MCF 10A (cell line): ENCODE measurements around the gene MED13L. TPM values are rescaled to one million over a fixed set of nuclear protein-coding genes. Genes with fewer than 3 reads are reported as not detected.

Source experiments
- BruUV-seq: library from RNA; stranded (reverse); fragments of 400-500 nt; replicated peaks from 2 replicates; lab custom pipeline; 2021; lab: Mats Ljungman, UMichigan
- CTCF ChIA-PET: fragments of 300-600 bp; sonication (Branson Sonifier 250); formaldehyde crosslinking; extraction: SDS; loops from one replicate; lab custom pipeline; 2021; ENCODE audit warnings: antibody characterized with exemption, inconsistent platforms; lab: Yijun Ruan, JAX
- POLR2A ChIA-PET: fragments of 300-600, 350-650 bp; sonication (Branson Sonifier 250); formaldehyde crosslinking; extraction: SDS; loops from one replicate; lab custom pipeline; 2020; ENCODE audit warnings: antibody characterized with exemption, inconsistent platforms; lab: Yijun Ruan, JAX
- DNase-seq: peaks from one replicate; pipeline ENCODE4 v3.0.0-alpha.2; 2018; ENCODE audit not compliant: unreplicated experiment
- H3K27ac Mint-ChIP-seq: one replicate; pipeline ENCODE4 v1.8.0; 2022; ENCODE audit warnings: mild to moderate bottlenecking, low read depth, mixed read lengths; ENCODE audit not compliant: unreplicated experiment
- H3K27me3 Mint-ChIP-seq: one replicate; pipeline ENCODE4 v1.8.0; 2022; ENCODE audit warnings: mixed read lengths; ENCODE audit not compliant: insufficient read depth, unreplicated experiment
- H3K36me3 Mint-ChIP-seq: one replicate; pipeline ENCODE4 v1.8.0; 2022; ENCODE audit warnings: mild to moderate bottlenecking, moderate library complexity, mixed read lengths; ENCODE audit not compliant: insufficient read depth, unreplicated experiment
- H3K4me1 Mint-ChIP-seq: one replicate; pipeline ENCODE4 v1.8.0; 2022; ENCODE audit warnings: mixed read lengths; ENCODE audit not compliant: insufficient read depth, unreplicated experiment
- H3K4me3 Mint-ChIP-seq: one replicate; pipeline ENCODE4 v1.8.0; 2022; ENCODE audit warnings: mild to moderate bottlenecking, moderate library complexity, mixed read lengths; ENCODE audit not compliant: unreplicated experiment
- H3K9me3 Mint-ChIP-seq: one replicate; pipeline ENCODE4 v1.8.0; 2022; ENCODE audit warnings: mixed read lengths; ENCODE audit not compliant: unreplicated experiment
- intact Hi-C: fragments of 100-400 bp; cut with micrococcal nuclease; formaldehyde crosslinking; loops from 2 replicates; pipeline ENCODE4 v1.14.1; 2022
- total RNA-seq: library from RNA; stranded (reverse); gene quantifications from 2 replicates; pipeline ENCODE4 v1.2.3, GENCODE V29; 2022
- TF ChIP-seq, protein P1 (sequence below): fragments of 200-600 bp; IDR thresholded peaks from one replicate; pipeline ENCODE4 v1.8.0; 2022; ENCODE audit warnings: antibody characterized with exemption, mild to moderate bottlenecking; ENCODE audit not compliant: unreplicated experiment

MED13L gene
- total RNA-seq, 1 experiment from 2014 or later = 91.6 TPM

DNA sequence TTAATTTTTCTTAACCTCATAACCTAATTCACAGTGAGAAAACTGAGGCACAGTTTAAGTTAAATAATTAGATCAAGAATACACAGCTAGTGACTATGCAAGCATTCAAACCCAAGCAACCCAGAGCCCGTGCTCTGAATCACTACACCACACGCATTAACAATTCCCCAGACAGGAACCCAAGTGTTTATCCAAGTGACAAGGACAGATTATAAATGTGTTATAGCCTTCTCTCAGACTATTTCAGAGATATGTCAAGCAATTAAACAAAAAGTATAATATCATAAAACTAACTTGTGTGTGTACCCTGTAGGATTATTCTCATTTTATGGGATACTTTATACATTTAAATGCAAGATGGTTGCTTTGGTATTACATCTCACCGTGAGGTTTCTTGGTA is 43.8 kb downstream of the MED13L start:
- BruUV-seq = no TSS peak

GRCh38 chr12:116227811-116228210 is 49.7 kb downstream of the MED13L start:
- H3K4me1 Mint-ChIP-seq = no peaks in the 10 kb centered on the region
- POLR2A ChIA-PET = no interaction called here
- TF ChIP-seq, protein P1, sequence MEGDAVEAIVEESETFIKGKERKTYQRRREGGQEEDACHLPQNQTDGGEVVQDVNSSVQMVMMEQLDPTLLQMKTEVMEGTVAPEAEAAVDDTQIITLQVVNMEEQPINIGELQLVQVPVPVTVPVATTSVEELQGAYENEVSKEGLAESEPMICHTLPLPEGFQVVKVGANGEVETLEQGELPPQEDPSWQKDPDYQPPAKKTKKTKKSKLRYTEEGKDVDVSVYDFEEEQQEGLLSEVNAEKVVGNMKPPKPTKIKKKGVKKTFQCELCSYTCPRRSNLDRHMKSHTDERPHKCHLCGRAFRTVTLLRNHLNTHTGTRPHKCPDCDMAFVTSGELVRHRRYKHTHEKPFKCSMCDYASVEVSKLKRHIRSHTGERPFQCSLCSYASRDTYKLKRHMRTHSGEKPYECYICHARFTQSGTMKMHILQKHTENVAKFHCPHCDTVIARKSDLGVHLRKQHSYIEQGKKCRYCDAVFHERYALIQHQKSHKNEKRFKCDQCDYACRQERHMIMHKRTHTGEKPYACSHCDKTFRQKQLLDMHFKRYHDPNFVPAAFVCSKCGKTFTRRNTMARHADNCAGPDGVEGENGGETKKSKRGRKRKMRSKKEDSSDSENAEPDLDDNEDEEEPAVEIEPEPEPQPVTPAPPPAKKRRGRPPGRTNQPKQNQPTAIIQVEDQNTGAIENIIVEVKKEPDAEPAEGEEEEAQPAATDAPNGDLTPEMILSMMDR = no peak
- no peak overlapping the region for H3K27ac Mint-ChIP-seq
- intact Hi-C loops = no loop called here
- H3K36me3 Mint-ChIP-seq = peaks cover 6% of the 10 kb centered on the region
- CTCF ChIA-PET = interaction anchor here (4.9 kb wide), 1 partner anchor 8 kb away, joined by 25 read pairs; no protein-coding TSS in a partner anchor
- BruUV-seq = no TSS peak
- no peak for DNase-seq
- H3K27me3 Mint-ChIP-seq = no peaks in the 10 kb centered on the region
- no peak overlapping the region for H3K4me3 Mint-ChIP-seq
- no peaks in the 10 kb centered on the region for H3K9me3 Mint-ChIP-seq

More for the DNA sequence above, 43.8 kb downstream of the MED13L start:
- POLR2A ChIA-PET = no interaction called here
- no peaks in the 10 kb centered on the region for H3K27me3 Mint-ChIP-seq
- no peak overlapping the region for H3K4me3 Mint-ChIP-seq
- H3K9me3 Mint-ChIP-seq = no peaks in the 10 kb centered on the region
- CTCF ChIA-PET = interaction anchor here (0.7 to 0.8 kb wide), 2 partner anchors 11 to 290 kb away, joined by 3 read pairs; no protein-coding TSS in a partner anchor
- intact Hi-C loops = no loop called here
- H3K27ac Mint-ChIP-seq = no peak overlapping the region
- no peak for DNase-seq
- H3K4me1 Mint-ChIP-seq = peaks cover 4% of the 10 kb centered on the region
- peaks cover 13% of the 10 kb centered on the region for H3K36me3 Mint-ChIP-seq
- TF ChIP-seq, protein P1 = no peak

GRCh38 chr12:116226026-116226425 is 51.5 kb downstream of the MED13L start:
- Mint-ChIP-seq H3K4me1 (peaks cover 7% of the 10 kb centered on the region), H3K27me3 (no peaks in the 10 kb centered on the region), H3K9me3 (no peaks in the 10 kb centered on the region), H3K36me3 (peaks cover 6% of the 10 kb centered on the region), H3K27ac (no peak overlapping the region), H3K4me3 (no peak overlapping the region)
- no TSS peak for BruUV-seq
- DNase-seq = no peak
- intact Hi-C loops = no loop called here
- TF ChIP-seq, protein P1 = no peak
- ChIA-PET POLR2A (no interaction called here), CTCF (interaction anchor here (0.6 to 4.9 kb wide), 3 partner anchors 10 to 179 kb away, joined by 3 to 25 read pairs (median 3); no protein-coding TSS in a partner anchor)

GRCh38 chr12:116222358-116222757 is 55.1 kb downstream of the MED13L start:
- DNase-seq = peak; percentile 97
- POLR2A ChIA-PET = interaction anchor here (0.5 to 1.0 kb wide), 4 partner anchors 25 to 243 kb away, joined by 3 to 4 read pairs (median 3); no protein-coding TSS in a partner anchor
- TF ChIP-seq, protein P1 = no peak
- Mint-ChIP-seq H3K27ac (no peak overlapping the region), H3K27me3 (no peaks in the 10 kb centered on the region), H3K4me3 (no peak overlapping the region), H3K36me3 (peaks cover 6% of the 10 kb centered on the region), H3K4me1 (peaks cover 18% of the 10 kb centered on the region), H3K9me3 (no peaks in the 10 kb centered on the region)
- CTCF ChIA-PET = interaction anchor here (0.9 kb wide), 1 partner anchor 81 kb away, joined by 3 read pairs; no protein-coding TSS in a partner anchor
- intact Hi-C loops = no loop called here
- no TSS peak for BruUV-seq
